ENCODE data around the gene ARID1B. TPM values are rescaled to one million over a fixed set of nuclear protein-coding genes. Genes with fewer than 3 reads are reported as not detected.

The ARID1B gene
- total and polyA plus RNA-seq, 9 of the 15 experiments (the other 6 are each of a cell fraction or from before 2014, with no cell fraction given): 12.5 to 50.5 (median 25.8) TPM

GRCh38 chr6:156850353-156850752, 73.2 kb downstream of the ARID1B start:
- Histone ChIP-seq H3K9ac (ENCODE audit: insufficient read depth in 1 of 2, low read depth in 2 of 2, low read length in 2 of 2) (no peak overlapping the region), H3K27ac (ENCODE audit: extremely low read depth, low read depth, low read length) (no peak overlapping the region), H3K9me3 (replicated peaks; ENCODE audit: control insufficient read depth, insufficient read depth, low read depth, low read length) (no peaks in the 10 kb centered on the region), H3K4me2 (ENCODE audit: insufficient read depth, low read length) (no peak overlapping the region), H3K9me1 (ENCODE audit: control insufficient read depth, insufficient read depth, low read length) (no peaks in the 10 kb centered on the region), H4K20me1 (replicated peaks; ENCODE audit: control insufficient read depth, insufficient read depth, low read length) (0 out of 2 replicates have a peak, but pooled peaks cover 5% of the 10 kb centered on the region), H3K4me3 (no peak overlapping the region), H2AFZ (ENCODE audit: low read depth, low read length) (no peak overlapping the region), H3K36me3 (ENCODE audit: control insufficient read depth, insufficient read depth, low read length) (no peaks in the 10 kb centered on the region), H3K27me3 (ENCODE audit: control insufficient read depth in 2 of 2, insufficient read depth in 2 of 2, low read length in 2 of 2) (no peaks in the 10 kb centered on the region), H3K79me2 (ENCODE audit: control insufficient read depth, insufficient read depth, low read length) (peaks cover 97% of the 10 kb centered on the region), H3K4me1 (replicated peaks in 1 of 2; ENCODE audit: control insufficient read depth in 2 of 2, insufficient read depth in 2 of 2, low read length in 2 of 2) (peaks cover 15 to 52% of the 10 kb centered on the region in 2 experiments; a peak in 4 of 5 replicates)
- TF ChIP-seq SPI1 (IDR thresholded peaks at IDR 0.05; ENCODE audit: borderline replicate concordance, low read depth, low read length) (peak; percentile 37; the same call in 1 of the 2 replicates), ZFP1 (CRISPR knock-in tag; IDR thresholded peaks at IDR 0.05) (no peak)
- no TSS peak for BruUV-seq (replicated peaks)
- FAIRE-seq (no peak), ATAC-seq (no peak), DNase-seq (ENCODE audit: extremely low read depth in 1 of 4, low spot score in 3 of 4) (no peak)
- WGBS (ENCODE audit: insufficient coverage, low coverage, missing lambda C conversion rate): 82% methylated on average over 3 of the region's 3 CpGs
- ChIA-PET POLR2A (interaction anchor here (0.6 kb wide), 1 partner anchor 630 kb away, joined by 3 read pairs; no protein-coding TSS in a partner anchor), CTCF (ENCODE audit: low intra/inter-chr PET ratio) (no interaction called here)
- intact Hi-C loops (cut with micrococcal nuclease) (loop anchor here (5.0 kb wide), 1 partner anchor 68 kb away; no protein-coding TSS in a partner anchor), in situ Hi-C loops (cut with MboI) (no loop called here)

- no peak overlapping the region for H3K9ac ChIP-seq (ENCODE audit: insufficient read depth in 1 of 2, low read depth in 2 of 2, low read length in 2 of 2)
- no peak overlapping the region for H3K4me3 ChIP-seq
- 43% methylated on average over 3 of the region's 3 CpGs for WGBS (ENCODE audit: insufficient coverage, low coverage, missing lambda C conversion rate)
- DNase-seq (ENCODE audit: extremely low read depth in 1 of 4, low spot score in 3 of 4) (peak in 1 of 4 experiments; percentile 28), FAIRE-seq (no peak), ATAC-seq (peak; percentile 23; the same call in 1 of the 3 replicates)
- H3K27me3 ChIP-seq (ENCODE audit: control insufficient read depth in 2 of 2, insufficient read depth in 2 of 2, low read length in 2 of 2): no peaks in the 10 kb centered on the region
- no peak overlapping the region for H3K27ac ChIP-seq (ENCODE audit: extremely low read depth, low read depth, low read length)
- in situ Hi-C loops (cut with MboI) (no loop called here), intact Hi-C loops (cut with micrococcal nuclease) (loop anchor here (5.0 kb wide), 1 partner anchor 69 kb away; no protein-coding TSS in a partner anchor)
- H3K9me3 ChIP-seq (replicated peaks; ENCODE audit: control insufficient read depth, insufficient read depth, low read depth, low read length): no peaks in the 10 kb centered on the region
- BruUV-seq (replicated peaks): no TSS peak
- H2AFZ ChIP-seq (ENCODE audit: low read depth, low read length): no peak overlapping the region
- H3K79me2 ChIP-seq (ENCODE audit: control insufficient read depth, insufficient read depth, low read length): peaks cover 100% of the 10 kb centered on the region
- no peaks in the 10 kb centered on the region; the same call in 2 of the 3 replicates for H3K36me3 ChIP-seq (ENCODE audit: control insufficient read depth, insufficient read depth, low read length)
- peaks cover 15 to 60% of the 10 kb centered on the region in 2 experiments; a peak in 4 of 5 replicates for H3K4me1 ChIP-seq (replicated peaks in 1 of 2; ENCODE audit: control insufficient read depth in 2 of 2, insufficient read depth in 2 of 2, low read length in 2 of 2)
- no peak overlapping the region for H3K4me2 ChIP-seq (ENCODE audit: insufficient read depth, low read length)
- H3K9me1 ChIP-seq (ENCODE audit: control insufficient read depth, insufficient read depth, low read length): no peaks in the 10 kb centered on the region
- CTCF ChIA-PET (ENCODE audit: low intra/inter-chr PET ratio): no interaction called here
- 0 out of 2 replicates have a peak, but pooled peaks cover 5% of the 10 kb centered on the region for H4K20me1 ChIP-seq (replicated peaks; ENCODE audit: control insufficient read depth, insufficient read depth, low read length)
- POLR2A ChIA-PET: interaction anchor here (1.6 to 1.7 kb wide), 2 partner anchors 11 to 43 kb away, joined by 5 to 7 read pairs; no protein-coding TSS in a partner anchor
- TF ChIP-seq ZC3H8 (IDR thresholded peaks at IDR 0.05) (no peak), REST (IDR thresholded peaks at IDR 0.05; ENCODE audit: borderline replicate concordance) (peak; percentile 57), REST (CRISPR knock-in tag; IDR thresholded peaks at IDR 0.05; ENCODE audit: low read depth) (no peak)
These were observed 74.3 kb downstream of the ARID1B start for GRCh38 chr6:156851454-156851921.
